H1 (cell line): ENCODE results near the gene CSRP1. TPM values are rescaled to one million over a fixed set of nuclear protein-coding genes. Genes with fewer than 3 reads are reported as not detected.

Experiments used
- CTCF ChIA-PET: fragments of 300-600 bp; sonication (Branson Sonifier 250); formaldehyde crosslinking; loops from one replicate; lab custom pipeline; 2021; ENCODE audit not compliant: partially characterized antibody; lab: Charles Lee
- POLR2A ChIA-PET: fragments of 300-600 bp; sonication (Branson Sonifier 250); formaldehyde crosslinking; loops from one replicate; lab custom pipeline; 2021; ENCODE audit warnings: inconsistent platforms; ENCODE audit not compliant: partially characterized antibody; lab: Charles Lee
- DNase-seq, 2 experiments: peaks; one replicate each; pipeline versions ENCODE4 v3.0.0 to v3.0.0-alpha.2; 2010 to 2022; ENCODE audit warnings: low spot score in 2 of 2, low read depth in 1 of 2, mixed read lengths in 1 of 2
- FAIRE-seq: peaks from 2 replicates; lab custom pipeline; 2011; peaks lifted over from hg19 to GRCh38; lab: Jason Lieb, UNC
- H2AFZ ChIP-seq: 2 replicates; pipeline ENCODE4 v1.8.1; 2012; ENCODE audit warnings: low read length, inconsistent platforms
- H2AK5ac ChIP-seq: 2 replicates; pipeline ENCODE4 v1.6.1; 2013; ENCODE audit warnings: low read depth, low read length
- H2BK120ac ChIP-seq: replicated peaks from 2 replicates; pipeline ENCODE3; 2013; ENCODE audit warnings: low read depth, low read length, inconsistent platforms
- H2BK12ac ChIP-seq: 2 replicates; pipeline ENCODE4 v1.6.1; 2013; ENCODE audit warnings: low read depth, low read length
- H2BK15ac ChIP-seq: 2 replicates; pipeline ENCODE4 v1.6.1; 2013; ENCODE audit warnings: low read length
- H2BK20ac ChIP-seq: 2 replicates; pipeline ENCODE4 v1.6.1; 2013; ENCODE audit warnings: low read length
- H2BK5ac ChIP-seq: 2 replicates; pipeline ENCODE4 v1.6.1; 2013; ENCODE audit warnings: low read depth, low read length
- H3K14ac ChIP-seq: 2 replicates; pipeline ENCODE4 v1.6.1; 2013; ENCODE audit warnings: inconsistent platforms; ENCODE audit not compliant: insufficient read length
- H3K18ac ChIP-seq: 2 replicates; pipeline ENCODE4 v1.6.1; 2013; ENCODE audit warnings: low read length; ENCODE audit errors: extremely low read depth
- H3K23ac ChIP-seq: 2 replicates; pipeline ENCODE4 v1.6.1; 2013; ENCODE audit warnings: inconsistent platforms; ENCODE audit not compliant: insufficient read length
- H3K23me2 ChIP-seq: 2 replicates; pipeline ENCODE4 v1.6.1; 2013; ENCODE audit warnings: low read depth, low read length
- H3K27ac ChIP-seq: 2 replicates; pipeline ENCODE4 v1.6.1; 2011; ENCODE audit warnings: low read depth, low read length, inconsistent platforms
- H3K27me3 ChIP-seq, 4 experiments: replicated peaks in 1 of 4; 1 replicate in 1 of 4; 2 replicates in 3 of 4; pipeline versions ENCODE4 v1.6.1 to v1.8.1; 2011 to 2013; ENCODE audit warnings: low read length in 3 of 4, mild to moderate bottlenecking in 3 of 4, inconsistent platforms in 2 of 4, mixed read lengths in 2 of 4, moderate library complexity in 1 of 4; ENCODE audit not compliant: control insufficient read depth in 3 of 4, insufficient read depth in 3 of 4; ENCODE audit errors: extremely low read depth in 1 of 4
- H3K36me3 ChIP-seq, 4 experiments: 2 replicates each; pipeline versions ENCODE4 v1.6.1 to v1.8.1; 2011 to 2013; ENCODE audit warnings: mild to moderate bottlenecking in 4 of 4, low read length in 3 of 4, moderate library complexity in 2 of 4, control low read depth in 1 of 4, inconsistent platforms in 1 of 4; ENCODE audit not compliant: insufficient read depth in 4 of 4, control insufficient read depth in 2 of 4
- H3K4ac ChIP-seq: replicated peaks from 2 replicates; pipeline ENCODE3; 2013; ENCODE audit warnings: low read length, low read depth, mixed read lengths, inconsistent platforms; ENCODE audit not compliant: insufficient read length
- H3K4me1 ChIP-seq, 4 experiments: replicated peaks in 1 of 4; 1 replicate in 1 of 4; 2 replicates in 3 of 4; pipeline versions ENCODE4 v1.6.1 to v1.8.1; 2011 to 2013; ENCODE audit warnings: low read length in 3 of 4, inconsistent platforms in 2 of 4, mixed read lengths in 1 of 4; ENCODE audit not compliant: insufficient read depth in 4 of 4, control insufficient read depth in 3 of 4
- H3K4me2 ChIP-seq, 2 experiments: 2 replicates each; pipeline versions ENCODE4 v1.6.1 to v1.8.1; 2011 to 2013; ENCODE audit warnings: low read depth in 2 of 2, low read length in 2 of 2, control low read depth in 1 of 2, inconsistent platforms in 1 of 2, mild to moderate bottlenecking in 1 of 2; ENCODE audit not compliant: insufficient read depth in 1 of 2
- H3K4me3 ChIP-seq, 4 experiments: fragments of 200-600, 300-600 bp in 1 of 4; sonication (generic), shearing (Covaris generic), sonication (Bioruptor Twin) in 1 of 4; 2 replicates each; pipeline versions ENCODE4 v1.5.1 to v1.8.1; 2011 to 2016; ENCODE audit warnings: low read length in 4 of 4, low read depth in 3 of 4, control low read depth in 2 of 4, inconsistent platforms in 2 of 4, mild to moderate bottlenecking in 2 of 4, mixed read lengths in 1 of 4, moderate library complexity in 1 of 4; ENCODE audit not compliant: insufficient read depth in 2 of 4; ENCODE audit errors: extremely low read depth in 1 of 4
- H3K56ac ChIP-seq: replicated peaks from 2 replicates; pipeline ENCODE3; 2013; ENCODE audit warnings: low read depth, mild to moderate bottlenecking, mixed read lengths, low read length, inconsistent platforms; ENCODE audit not compliant: insufficient read length
- H3K79me1 ChIP-seq: 2 replicates; pipeline ENCODE4 v1.6.1; 2013; ENCODE audit warnings: low read depth, low read length, control low read depth
- H3K79me2 ChIP-seq, 2 experiments: 2 replicates each; pipeline versions ENCODE4 v1.6.1 to v1.8.1; 2012 to 2013; ENCODE audit warnings: low read length in 2 of 2, mild to moderate bottlenecking in 2 of 2, inconsistent platforms in 1 of 2; ENCODE audit not compliant: insufficient read depth in 2 of 2, control insufficient read depth in 1 of 2
- H3K9ac ChIP-seq, 4 experiments: replicated peaks in 1 of 4; 1 replicate in 1 of 4; 2 replicates in 3 of 4; pipeline versions ENCODE4 v1.6.1 to v1.8.1; 2011 to 2013; ENCODE audit warnings: low read depth in 3 of 4, low read length in 3 of 4, control low read depth in 2 of 4, mild to moderate bottlenecking in 2 of 4, moderate library complexity in 2 of 4, inconsistent platforms in 1 of 4; ENCODE audit errors: extremely low read depth in 1 of 4
- H3K9me3 ChIP-seq, 2 experiments: 2 replicates each; pipeline versions ENCODE4 v1.6.1 to v1.8.1; 2012 to 2013; ENCODE audit warnings: mild to moderate bottlenecking in 2 of 2, moderate library complexity in 2 of 2, control low read depth in 1 of 2, inconsistent platforms in 1 of 2, low read depth in 1 of 2, low read length in 1 of 2, mixed read lengths in 1 of 2; ENCODE audit not compliant: insufficient read depth in 2 of 2
- H4K20me1 ChIP-seq, 2 experiments: replicated peaks in 1 of 2; 2 replicates each; pipeline versions ENCODE3 to v1.8.1; 2011 to 2013; ENCODE audit warnings: inconsistent platforms in 2 of 2, low read length in 2 of 2, mild to moderate bottlenecking in 1 of 2; ENCODE audit not compliant: insufficient read depth in 2 of 2, control insufficient read depth in 1 of 2
- H4K5ac ChIP-seq: 2 replicates; pipeline ENCODE4 v1.6.1; 2013; ENCODE audit warnings: low read length, low read depth, mixed read lengths, inconsistent platforms; ENCODE audit not compliant: insufficient read length
- H4K8ac ChIP-seq: 2 replicates; pipeline ENCODE4 v1.8.0; 2013; ENCODE audit warnings: mild to moderate bottlenecking, moderate library complexity, low read length, inconsistent platforms; ENCODE audit not compliant: insufficient read depth; ENCODE audit errors: extremely low read depth
- H4K91ac ChIP-seq: replicated peaks from 2 replicates; pipeline ENCODE3; 2013; ENCODE audit warnings: low read length, mixed read lengths, inconsistent platforms; ENCODE audit not compliant: insufficient read length
- E2F6 ChIP-seq: IDR thresholded peaks from 2 replicates; pipeline ENCODE4 v1.6.1; 2012; ENCODE audit warnings: inconsistent platforms
- GABPA ChIP-seq: IDR thresholded peaks from 2 replicates; pipeline ENCODE4 v1.6.1; 2011; ENCODE audit warnings: mild to moderate bottlenecking, low read length, moderate library complexity, borderline replicate concordance; ENCODE audit not compliant: insufficient read depth
- JUN ChIP-seq: IDR thresholded peaks from 2 replicates; pipeline ENCODE4 v1.6.1; 2011; ENCODE audit warnings: low read depth, mild to moderate bottlenecking, improper control_type of control experiment, low read length
- SAP30 ChIP-seq: fragments of 300-600 bp; sonication (generic); IDR thresholded peaks from 2 replicates; pipeline ENCODE4 v1.7.1; 2012; ENCODE audit warnings: low read length, moderate library complexity, mild to moderate bottlenecking, inconsistent platforms; ENCODE audit not compliant: insufficient read depth, insufficient replicate concordance
- SIX5 ChIP-seq: IDR thresholded peaks from 2 replicates; pipeline ENCODE4 v1.6.1; 2011; ENCODE audit warnings: mild to moderate bottlenecking, low read depth, low read length
- ZNF274 ChIP-seq: IDR thresholded peaks from 2 replicates; pipeline ENCODE4 v1.7.0; 2012; ENCODE audit warnings: low read length, borderline replicate concordance; ENCODE audit errors: extremely low read depth
- WGBS, 2 experiments: shearing (Covaris generic) in 1 of 2; methylation state at CpG; one replicate each; pipeline versions ENCODE4 v1.1.6 to v1.1.7; 2013 to 2015; ENCODE audit warnings: low lambda C conversion rate in 2 of 2, mixed read lengths in 2 of 2, inconsistent platforms in 1 of 2, low coverage in 1 of 2, missing lambda C conversion rate in 1 of 2; ENCODE audit not compliant: insufficient replicate concordance in 2 of 2, insufficient coverage in 1 of 2, insufficient read length in 1 of 2; ENCODE audit errors: extremely low coverage in 1 of 2, missing lambda C conversion rate in 1 of 2; 5-methylcytosine and 5-hydroxymethylcytosine counted together
- polyA plus RNA-seq, 7 experiments: library from polyadenylated mRNA; depleted of rRNA in 3 of 7; stranded (reverse) in 5 of 7; unstranded in 2 of 7; fragments of >200 nt in 5 of 7; fragments of 200-250 nt in 2 of 7; gene quantifications; 1 replicate in 5 of 7; 2 replicates in 1 of 7; 4 replicates in 1 of 7; pipeline versions ENCODE4 v1.2.1 to v1.2.3, GENCODE V29; 2011 to 2013; ENCODE audit warnings: missing spikeins in 2 of 7, mixed read lengths in 2 of 7
- total RNA-seq: library from RNA; stranded (reverse); fragmentation: NEBNext Ultra II Directional; extraction: Animal tissue kit (Norgen Biotek cat#: 25700); gene quantifications from 2 replicates; pipeline ENCODE4 v1.2.1, GENCODE V29; 2021

The CSRP1 gene
- total and polyA plus RNA-seq, 2 of the 8 experiments (the other 6 are each of a cell fraction or from before 2014, with no cell fraction given) = 14.2 to 22.3 TPM

DNA sequence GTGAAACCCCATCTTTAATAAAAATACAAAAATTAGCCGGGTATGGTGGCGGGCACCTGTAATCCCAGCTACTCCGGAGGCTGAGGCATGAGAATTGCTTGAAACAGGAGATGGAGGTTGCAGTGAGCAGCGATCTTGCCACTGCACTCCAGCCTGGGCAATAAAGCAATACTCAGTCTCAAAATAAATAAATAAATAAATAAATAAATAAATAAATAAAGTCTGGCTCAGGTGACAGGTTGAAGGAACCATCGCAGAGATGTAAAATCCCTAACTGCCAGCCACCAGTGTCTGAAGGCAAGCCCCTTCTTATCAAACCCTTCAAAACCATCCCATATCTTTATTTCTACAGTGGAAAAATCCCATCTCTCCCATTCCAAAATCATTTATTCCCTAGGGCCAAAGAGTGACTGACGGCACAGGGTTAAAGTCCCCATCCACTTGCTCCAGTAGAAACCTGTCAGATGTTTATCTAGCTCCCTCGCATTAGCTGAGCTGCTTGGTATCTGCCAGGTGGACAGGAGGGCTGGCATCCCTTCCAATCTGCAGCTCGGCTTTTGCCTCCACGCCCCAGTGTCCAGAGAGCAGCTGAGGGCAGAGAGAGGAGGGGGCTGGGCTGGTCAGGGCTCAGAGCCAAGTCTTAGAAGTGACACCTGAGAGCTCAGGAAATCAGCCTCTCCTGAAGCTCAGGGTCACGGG is 5.0 kb downstream of the CSRP1 start:
- Histone ChIP-seq H3K27me3 (peaks cover 2 to 14% (median 9%) of the 10 kb centered on the region in 4 experiments), H4K5ac (no peak overlapping the region), H3K27ac (no peak overlapping the region), H2BK120ac (no peak overlapping the region), H3K4me2 (no peak overlapping the region), H4K8ac (no peak overlapping the region), H2BK12ac (peak overlapping the region; percentile 97), H3K23ac (no peak overlapping the region), H3K36me3 (no peaks in the 10 kb centered on the region), H3K4ac (no peak overlapping the region), H2AFZ (no peak overlapping the region), H3K9ac (no peak overlapping the region), H2BK15ac (no peak overlapping the region; the same call in 1 of the 2 replicates), H2BK20ac (0 out of 2 replicates have a peak overlapping the region, but pooled peaks have one; percentile 57), H4K20me1 (no peaks in the 10 kb centered on the region), H3K9me3 (no peaks in the 10 kb centered on the region), H4K91ac (no peak overlapping the region), H3K79me2 (no peaks in the 10 kb centered on the region), H2BK5ac (peak overlapping the region; percentile 38; the same call in 1 of the 2 replicates), H3K4me1 (peaks cover 13 to 34% (median 25%) of the 10 kb centered on the region in 4 experiments), H3K56ac (no peak overlapping the region), H3K4me3 (no peak overlapping the region), H3K18ac (peak overlapping the region; percentile 52; the same call in 1 of the 2 replicates), H2AK5ac (peak overlapping the region; percentile 75; the same call in 1 of the 2 replicates), H3K14ac (no peak overlapping the region), H3K79me1 (no peaks in the 10 kb centered on the region), H3K23me2 (peaks cover 3% of the 10 kb centered on the region)
- DNase-seq (no peak), FAIRE-seq (no peak)
- 82% methylated on average over 10 of the region's 10 CpGs; no CpG with 5 or more reads in 1 of the 2 experiments for WGBS, 2 experiments
- CTCF ChIA-PET = interaction anchor here (0.7 to 27.5 kb wide), 11 partner anchors 17 to 311 kb away, joined by 3 to 929 read pairs (median 4); partner anchors contain the start of gene NAV1
- TF ChIP-seq SIX5 (no peak), E2F6 (no peak), GABPA (no peak), JUN (no peak), ZNF274 (no peak), SAP30 (no peak)
- POLR2A ChIA-PET = interaction anchor here (0.7 to 6.9 kb wide), 6 partner anchors 11 to 106 kb away, joined by 3 to 52 read pairs (median 8); no protein-coding TSS in a partner anchor
